NCI-H2196 (cell line): ENCODE results near the gene ROPN1B.

Experiments used
- DNase-seq: peaks from one replicate; lab custom pipeline; 2025; ENCODE audit not compliant: unreplicated experiment; lab: John Stamatoyannopoulos, UW

The ROPN1B gene

DNA sequence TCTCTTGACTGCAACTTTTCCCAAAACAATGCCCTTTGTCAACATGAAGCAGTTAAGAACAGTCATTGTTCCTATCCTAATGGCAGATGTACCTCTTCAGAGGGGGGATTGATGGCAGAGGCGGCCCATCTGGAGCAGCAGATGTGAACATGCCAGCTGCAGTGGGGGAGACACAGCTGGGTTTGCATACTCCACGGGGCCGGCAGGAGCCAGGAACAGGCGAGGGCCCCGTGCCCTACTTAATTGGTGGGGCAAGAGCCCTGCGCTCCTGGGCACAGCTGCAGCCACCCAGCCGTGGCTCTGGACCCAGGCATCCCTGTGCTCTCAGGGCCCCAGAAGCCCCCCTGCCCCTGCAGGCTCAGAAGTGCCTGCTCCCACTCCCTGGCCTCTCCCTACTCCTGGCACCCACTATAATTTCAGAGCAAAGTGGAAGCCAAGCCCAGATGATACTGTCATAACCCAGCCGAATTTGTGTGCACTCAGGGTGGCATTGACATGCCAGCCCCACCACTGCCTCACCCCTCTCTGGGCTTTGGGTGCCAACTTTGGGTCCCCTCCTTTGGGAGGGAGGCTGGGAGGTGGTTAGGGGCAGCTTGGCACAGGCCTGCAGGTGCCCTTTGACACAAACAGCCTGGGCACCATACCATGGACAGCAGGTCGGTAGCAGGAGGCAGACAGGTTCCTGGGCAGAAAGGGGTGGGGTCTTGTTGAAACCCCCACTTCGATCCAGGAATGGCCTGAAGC is 34.6 kb downstream of the ROPN1B start:
- no peak for DNase-seq

- no peak for DNase-seq
Observed at GRCh38 chr3:126004217-126004616, 35.2 kb downstream of the ROPN1B start.

GRCh38 chr3:126004692-126005091 is 35.7 kb downstream of the ROPN1B start:
- no peak for DNase-seq

GRCh38 chr3:126005951-126006350 is 37.0 kb downstream of the ROPN1B start:
- no peak for DNase-seq

- DNase-seq = no peak
Observed at GRCh38 chr3:126008219-126008618, 39.2 kb downstream of the ROPN1B start.

GRCh38 chr3:126009181-126009580 is 40.2 kb downstream of the ROPN1B start:
- no peak for DNase-seq

- DNase-seq = no peak
Observed at GRCh38 chr3:126013751-126014156, 44.8 kb downstream of the ROPN1B start.

GRCh38 chr3:126014252-126014651 is 45.3 kb downstream of the ROPN1B start:
- no peak for DNase-seq

DNA sequence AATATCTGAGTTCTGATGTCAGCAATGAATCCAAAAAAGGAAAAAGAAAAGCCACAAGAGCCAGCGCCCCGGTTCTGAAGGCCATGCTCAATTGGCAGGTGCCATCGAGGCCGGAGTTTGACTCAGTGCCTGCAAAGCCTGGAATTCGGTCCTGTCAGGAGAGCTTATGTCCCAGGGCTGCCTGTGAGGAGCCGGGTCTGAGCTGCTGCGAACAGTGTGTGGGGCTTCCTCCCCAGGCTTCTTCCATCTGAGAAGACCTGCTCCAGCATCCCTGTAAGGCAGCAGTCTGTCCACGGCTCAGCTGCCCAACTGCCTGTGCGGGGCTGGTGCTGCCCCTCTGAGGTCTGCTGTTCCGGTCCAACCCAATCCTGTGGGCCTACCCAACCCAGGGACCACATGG is 46.1 kb downstream of the ROPN1B start:
- DNase-seq = no peak

DNA sequence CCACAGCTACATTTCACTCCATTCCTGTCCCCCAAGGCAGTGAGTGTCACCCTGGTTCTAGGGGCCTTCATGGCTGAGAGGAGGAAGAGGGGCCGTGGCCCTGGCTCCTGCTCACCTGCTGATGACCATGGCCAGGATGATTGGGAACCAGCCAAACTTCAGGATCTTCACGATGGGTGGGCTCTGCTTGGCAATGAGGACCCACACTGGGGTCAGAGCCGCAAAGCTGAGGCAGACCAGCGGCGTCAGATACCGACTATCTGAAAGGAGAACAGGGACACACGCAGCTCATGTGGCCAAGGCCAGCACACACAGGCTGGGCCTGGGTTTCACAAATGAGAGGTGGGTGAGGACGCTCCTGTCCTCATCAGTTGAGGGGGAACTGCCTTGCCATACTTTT is 47.6 kb downstream of the ROPN1B start:
- DNase-seq = no peak

GRCh38 chr3:126017362-126017761 is 48.4 kb downstream of the ROPN1B start:
- DNase-seq = no peak

- no peak for DNase-seq
Observed at GRCh38 chr3:126018545-126018944, 49.6 kb downstream of the ROPN1B start.

- no peak for DNase-seq
Observed at GRCh38 chr3:126018995-126019394, 50.0 kb downstream of the ROPN1B start.

DNA sequence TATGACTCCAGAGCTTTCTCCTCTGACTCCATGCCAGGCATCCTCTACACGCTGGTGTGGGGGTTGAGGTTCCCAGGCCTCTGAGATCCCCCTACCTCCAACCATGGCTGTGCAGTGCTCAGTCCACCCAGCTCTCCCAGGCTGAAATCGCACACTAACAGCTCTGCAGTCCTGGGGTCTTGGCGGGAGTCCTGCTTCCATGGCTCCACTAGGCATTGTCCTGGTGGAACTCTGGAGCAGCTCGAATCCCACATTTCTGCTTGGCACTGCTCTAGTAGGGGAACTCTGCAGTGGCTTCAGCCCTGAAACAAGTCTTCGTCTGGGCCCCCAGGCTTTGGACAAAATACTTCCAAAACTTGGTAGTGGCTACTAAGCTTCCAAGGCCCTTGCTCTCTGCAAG is 50.7 kb downstream of the ROPN1B start:
- DNase-seq = no peak

GRCh38 chr3:126021224-126021623 is 52.2 kb downstream of the ROPN1B start:
- no peak for DNase-seq

DNA sequence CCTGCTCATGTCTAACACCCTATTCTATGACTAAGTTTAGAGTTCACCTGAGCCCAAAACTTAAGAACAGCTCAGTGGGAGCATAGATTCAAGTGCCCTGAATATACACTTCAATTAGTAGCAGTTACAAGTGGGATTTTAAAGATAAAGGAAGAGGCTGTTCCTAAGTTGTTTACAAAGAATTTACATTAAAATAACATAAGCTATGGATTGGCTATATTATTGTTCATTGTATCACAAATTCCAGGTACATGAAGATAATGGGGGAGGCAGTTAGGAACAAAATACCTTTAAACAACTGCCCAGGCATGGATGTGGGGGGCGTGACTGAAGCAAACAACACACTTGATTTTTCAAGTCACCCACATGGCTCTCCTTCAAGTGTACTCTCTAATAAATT is 52.7 kb downstream of the ROPN1B start:
- no peak for DNase-seq

DNA sequence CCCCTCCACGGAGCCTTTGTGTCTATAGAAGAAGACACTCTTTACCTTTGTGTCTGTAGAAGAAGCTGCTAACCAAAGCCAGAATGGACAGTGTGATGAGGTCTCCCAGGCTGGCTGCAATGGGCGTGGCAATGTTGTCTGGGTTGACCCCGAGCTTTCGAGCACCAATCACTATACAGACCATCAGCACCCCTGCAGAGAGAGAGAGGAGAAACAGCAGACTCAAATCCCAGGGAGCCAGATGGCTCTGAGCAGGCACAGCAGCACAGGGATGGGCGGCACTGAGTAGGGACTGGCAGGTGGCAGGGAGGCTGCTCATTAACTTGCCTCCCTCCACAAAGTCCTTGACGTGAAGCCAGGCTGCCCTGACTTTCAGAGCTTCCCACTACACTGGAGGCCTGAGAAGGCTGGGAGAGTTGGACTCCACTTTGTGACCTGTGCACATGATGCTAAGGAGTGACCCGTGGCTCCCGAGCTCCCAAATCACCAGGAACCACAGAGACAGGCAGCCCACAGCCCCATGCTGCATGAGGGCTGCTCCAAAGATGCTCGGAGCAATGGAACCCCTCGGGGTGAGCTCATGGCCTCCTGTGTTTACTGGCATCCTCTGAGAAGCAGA is 53.9 kb downstream of the ROPN1B start:
- DNase-seq = no peak

DNA sequence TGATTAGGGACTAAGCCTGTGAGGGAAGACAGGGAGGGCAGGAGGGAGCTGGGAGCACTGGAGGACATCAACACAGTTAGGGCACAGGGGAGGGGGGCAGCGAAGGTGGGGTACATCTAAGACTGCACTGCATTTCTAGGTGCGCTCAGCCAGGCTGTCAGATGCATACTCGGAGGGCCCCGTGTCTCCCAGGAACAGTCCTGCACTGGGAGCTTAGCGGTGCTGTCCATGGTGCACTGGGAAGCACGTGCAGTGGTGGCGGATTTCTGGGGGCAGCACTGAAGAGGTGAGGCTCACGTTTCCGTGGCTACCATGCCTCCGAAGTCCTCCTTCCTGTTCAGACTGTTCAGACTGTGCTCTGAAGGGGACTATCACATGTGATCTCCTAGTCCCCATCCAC is 54.4 kb downstream of the ROPN1B start:
- DNase-seq = no peak

- DNase-seq = no peak
Observed at GRCh38 chr3:126024049-126024854, 55.3 kb downstream of the ROPN1B start.

DNA sequence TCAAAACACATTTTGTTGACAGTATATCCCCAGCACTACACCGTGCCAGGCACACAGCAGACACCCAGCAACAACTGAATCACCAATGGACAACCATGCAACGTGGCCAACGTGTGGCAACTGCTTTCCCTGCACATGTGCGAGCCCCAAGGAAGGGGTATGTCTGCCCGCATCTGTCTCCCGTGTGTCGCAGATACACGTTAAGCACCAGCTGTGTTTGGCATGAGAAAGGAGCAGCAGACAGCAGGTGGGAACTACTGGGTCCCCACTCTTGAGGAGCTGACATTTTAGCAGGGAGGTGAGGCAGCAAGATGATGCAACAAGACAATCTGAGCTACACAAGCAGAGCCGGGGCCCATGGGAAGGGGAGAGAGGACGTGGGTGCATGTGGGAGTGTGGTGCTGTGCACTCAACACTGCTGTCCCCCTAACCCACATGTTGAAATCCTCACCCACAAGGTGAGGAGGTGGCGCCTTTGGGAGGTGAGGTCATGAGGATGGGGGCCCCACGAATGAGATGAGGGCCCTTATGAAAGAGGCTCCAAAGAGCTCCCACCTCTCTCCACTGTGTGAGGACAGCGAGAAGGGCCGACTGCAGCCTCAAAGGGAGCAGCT is 56.2 kb downstream of the ROPN1B start:
- DNase-seq = no peak

- no peak for DNase-seq
Observed at GRCh38 chr3:126025862-126026261, 56.9 kb downstream of the ROPN1B start.
